Measurements from ENCODE around the gene APEH.

DNA sequence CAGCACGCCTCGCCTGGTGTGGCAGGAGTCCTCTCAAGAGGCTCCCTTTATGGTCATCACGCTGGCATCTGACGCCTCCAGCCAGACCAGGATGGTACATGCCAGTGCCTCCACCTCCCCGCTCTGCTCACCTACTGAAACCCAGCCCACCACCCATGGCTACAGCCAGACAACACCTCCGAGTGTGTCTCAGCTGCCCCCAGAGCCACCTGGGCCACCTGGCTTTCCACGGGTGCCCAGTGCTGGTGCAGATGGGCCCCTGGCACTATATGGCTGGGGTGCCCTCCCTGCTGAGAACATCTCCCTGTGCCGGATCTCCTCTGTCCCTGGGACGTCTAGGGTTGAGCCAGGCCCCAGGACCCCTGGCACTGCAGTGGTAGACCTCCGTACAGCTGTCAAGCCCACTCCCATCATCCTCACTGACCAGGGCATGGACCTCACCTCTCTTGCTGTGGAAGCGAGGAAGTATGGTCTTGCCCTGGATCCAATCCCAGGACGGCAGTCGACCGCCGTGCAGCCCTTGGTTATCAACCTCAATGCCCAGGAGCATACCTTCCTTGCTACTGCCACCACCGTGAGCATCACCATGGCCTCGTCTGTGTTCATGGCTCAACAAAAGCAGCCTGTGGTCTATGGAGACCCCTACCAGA, 19.9 kb upstream of the APEH start:
- TF ChIP-seq TARDBP (IDR thresholded peaks at IDR 0.05): no peak
- TF ChIP-seq ZNF384 (IDR thresholded peaks at IDR 0.05): no peak
- no peak for TF ChIP-seq HDGF (IDR thresholded peaks at IDR 0.05; ENCODE audit: borderline replicate concordance)
- no peak for TF ChIP-seq NFRKB (IDR thresholded peaks at IDR 0.05)
- no peak for TF ChIP-seq FOXK2 (IDR thresholded peaks at IDR 0.05)
- no peak for TF ChIP-seq BHLHE40 (IDR thresholded peaks at IDR 0.05; ENCODE audit: borderline replicate concordance)
- no peak for TF ChIP-seq CTBP1 (IDR thresholded peaks at IDR 0.05; ENCODE audit: borderline replicate concordance)
- no peak for TF ChIP-seq LEF1 (IDR thresholded peaks at IDR 0.05; ENCODE audit: borderline replicate concordance)
- TF ChIP-seq, protein P1, sequence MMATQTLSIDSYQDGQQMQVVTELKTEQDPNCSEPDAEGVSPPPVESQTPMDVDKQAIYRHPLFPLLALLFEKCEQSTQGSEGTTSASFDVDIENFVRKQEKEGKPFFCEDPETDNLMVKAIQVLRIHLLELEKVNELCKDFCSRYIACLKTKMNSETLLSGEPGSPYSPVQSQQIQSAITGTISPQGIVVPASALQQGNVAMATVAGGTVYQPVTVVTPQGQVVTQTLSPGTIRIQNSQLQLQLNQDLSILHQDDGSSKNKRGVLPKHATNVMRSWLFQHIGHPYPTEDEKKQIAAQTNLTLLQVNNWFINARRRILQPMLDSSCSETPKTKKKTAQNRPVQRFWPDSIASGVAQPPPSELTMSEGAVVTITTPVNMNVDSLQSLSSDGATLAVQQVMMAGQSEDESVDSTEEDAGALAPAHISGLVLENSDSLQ (IDR thresholded peaks at IDR 0.05): no peak
